A375 (cell line): Measurements from ENCODE around the gene OR4K2. TPM values are rescaled to one million over a fixed set of nuclear protein-coding genes. Genes with fewer than 3 reads are reported as not detected.

ENCODE experiments used
- total RNA-seq: library from RNA; depleted of rRNA; stranded (reverse); fragments of >200 nt; shearing (Covaris generic); gene quantifications from 2 replicates; pipeline ENCODE4 v1.2.3, GENCODE V29; 2014; rRNA removed

The OR4K2 gene
- not detected in 2 replicates for total RNA-seq

GRCh38 chr14:19874842-19875241 is at the start of gene OR4K2:
Gene OR4K2 (plus strand): TSS chr14:19875142. CDS start chr14:19876268, 1,126 bp downstream.

GRCh38 chr14:19920021-19920657 is 45.2 kb downstream of the OR4K2 start, which contains the start of gene OR4K5:
Gene OR4K5 (plus strand): TSS chr14:19920607. CDS start chr14:19920607, 0 bp downstream.

GRCh38 chr14:19930617-19931016 is 55.7 kb downstream of the OR4K2 start, which contains the start of gene OR4K1:
Gene OR4K1 (plus strand): TSS chr14:19930917. CDS start chr14:19935667, 4,750 bp downstream.

Other genes with a start within 250 kb of the OR4K2 start
- not detected in 2 replicates for gene OR11H2, start 161.3 kb upstream of the OR4K2 start, total RNA-seq
- not detected in 2 replicates for gene OR4Q3, start 131.6 kb upstream of the OR4K2 start, total RNA-seq
- not detected in 2 replicates for gene OR4M1, start 101.6 kb upstream of the OR4K2 start, total RNA-seq
- gene OR4N2, start 71.4 kb upstream of the OR4K2 start, total RNA-seq = not detected in 2 replicates
- not detected in 2 replicates for gene OR4K5, start 45.5 kb downstream of the OR4K2 start, total RNA-seq
- not detected in 2 replicates for gene OR4K1, start 55.8 kb downstream of the OR4K2 start, total RNA-seq
- gene OR4K15, start 100.4 kb downstream of the OR4K2 start, total RNA-seq = not detected in 2 replicates
- not detected in 2 replicates for gene OR4Q2, start 127.0 kb downstream of the OR4K2 start, total RNA-seq
- not detected in 2 replicates for gene OR4K14, start 144.2 kb downstream of the OR4K2 start, total RNA-seq
- gene OR4K13, start 160.9 kb downstream of the OR4K2 start, total RNA-seq = not detected in 2 replicates
- not detected in 2 replicates for gene OR4L1, start 184.9 kb downstream of the OR4K2 start, total RNA-seq
- not detected in 2 replicates for gene OR4K17, start 235.6 kb downstream of the OR4K2 start, total RNA-seq